ENCODE measurements around the gene PSME1. TPM values are rescaled to one million over a fixed set of nuclear protein-coding genes. Genes with fewer than 3 reads are reported as not detected.

Gene PSME1
- total and polyA plus RNA-seq, 4 donors: 125 to 311 (median 239) TPM

GRCh38 chr14:24098927-24099813, 36.8 kb upstream of the PSME1 start:
- TF ChIP-seq CTCF (IDR thresholded peaks at IDR 0.05; ENCODE audit: control extremely low read depth, extremely low read depth): no peak
- DNase-seq (no peak), ATAC-seq (ENCODE audit: insufficient read depth, low FRiP score) (no peak)
- H3K9ac ChIP-seq (ENCODE audit: insufficient read depth in 1 of 2, low read length in 2 of 2): no peak overlapping the region
- H3K36me3 ChIP-seq (ENCODE audit: control insufficient read depth in 4 of 4, insufficient read depth in 4 of 4, low read length in 4 of 4): peaks cover 0 to 36% (median 5%) of the 10 kb centered on the region in 4 donors
- H3K27me3 ChIP-seq (ENCODE audit: control insufficient read depth in 3 of 3, insufficient read depth in 3 of 3, low read length in 2 of 3): no peaks in the 10 kb centered on the region
- H3K4me3 ChIP-seq: no peak overlapping the region
- peaks cover 0 to 13% (median 6%) of the 10 kb centered on the region in 5 donors for H3K4me1 ChIP-seq (ENCODE audit: control insufficient read depth in 5 of 5, insufficient read depth in 5 of 5, low read length in 5 of 5)
- H3K9me3 ChIP-seq (ENCODE audit: control insufficient read depth in 4 of 4, insufficient read depth in 3 of 4, low read length in 3 of 4): no peaks in the 10 kb centered on the region
- WGBS, 2 donors: 90 to 91% methylated on average over 17 of the region's 17 CpGs
- no peak overlapping the region for H3K27ac ChIP-seq (ENCODE audit: low read depth in 1 of 2, low read length in 1 of 2)

- peaks cover 0 to 7% (median 4%) of the 10 kb centered on the region in 5 donors for H3K4me1 ChIP-seq (ENCODE audit: control insufficient read depth in 5 of 5, insufficient read depth in 5 of 5, low read length in 5 of 5)
- ATAC-seq (ENCODE audit: insufficient read depth, low FRiP score) (no peak), DNase-seq (no peak)
- no peak overlapping the region for H3K27ac ChIP-seq (ENCODE audit: low read depth in 1 of 2, low read length in 1 of 2)
- no peak for TF ChIP-seq CTCF (IDR thresholded peaks at IDR 0.05; ENCODE audit: control extremely low read depth, extremely low read depth)
- H3K4me3 ChIP-seq: no peak overlapping the region
- H3K9me3 ChIP-seq (ENCODE audit: control insufficient read depth in 4 of 4, insufficient read depth in 3 of 4, low read length in 3 of 4): no peaks in the 10 kb centered on the region
- WGBS, 2 donors: 78 to 85% methylated on average over 4 of the region's 4 CpGs
- H3K36me3 ChIP-seq (ENCODE audit: control insufficient read depth in 4 of 4, insufficient read depth in 4 of 4, low read length in 4 of 4): peaks cover 0 to 36% (median 6%) of the 10 kb centered on the region in 4 donors
- H3K27me3 ChIP-seq (ENCODE audit: control insufficient read depth in 3 of 3, insufficient read depth in 3 of 3, low read length in 2 of 3): no peaks in the 10 kb centered on the region
- no peak overlapping the region for H3K9ac ChIP-seq (ENCODE audit: insufficient read depth in 1 of 2, low read length in 2 of 2)
These were observed 35.6 kb upstream of the PSME1 start for GRCh38 chr14:24100197-24100981.

GRCh38 chr14:24100982-24101494, 35.0 kb upstream of the PSME1 start:
- TF ChIP-seq CTCF (IDR thresholded peaks at IDR 0.05; ENCODE audit: control extremely low read depth, extremely low read depth): no peak
- ATAC-seq (ENCODE audit: insufficient read depth, low FRiP score): no peak
- 94 to 96% methylated on average over 3 of the region's 3 CpGs for WGBS, 2 donors
- no peak overlapping the region for H3K27ac ChIP-seq (ENCODE audit: low read depth in 1 of 2, low read length in 1 of 2)
- H3K9me3 ChIP-seq (ENCODE audit: control insufficient read depth in 4 of 4, insufficient read depth in 3 of 4, low read length in 3 of 4): no peaks in the 10 kb centered on the region
- no peak for DNase-seq
- peaks cover 0 to 36% (median 6%) of the 10 kb centered on the region in 4 donors for H3K36me3 ChIP-seq (ENCODE audit: control insufficient read depth in 4 of 4, insufficient read depth in 4 of 4, low read length in 4 of 4)
- peaks cover 0 to 2% (median 0%) of the 10 kb centered on the region in 5 donors for H3K4me1 ChIP-seq (ENCODE audit: control insufficient read depth in 5 of 5, insufficient read depth in 5 of 5, low read length in 5 of 5)
- H3K27me3 ChIP-seq (ENCODE audit: control insufficient read depth in 3 of 3, insufficient read depth in 3 of 3, low read length in 2 of 3): no peaks in the 10 kb centered on the region
- H3K4me3 ChIP-seq: no peak overlapping the region
- H3K9ac ChIP-seq (ENCODE audit: insufficient read depth in 1 of 2, low read length in 2 of 2): no peak overlapping the region
